Measurements from ENCODE around the gene FAM3A. TPM values are rescaled to one million over a fixed set of nuclear protein-coding genes. Genes with fewer than 3 reads are reported as not detected.

Gene FAM3A
- total and polyA plus RNA-seq, 10 of the 15 experiments (the other 5 are each of a cell fraction or from before 2014, with no cell fraction given), result 0.29 to 21.1 (median 11.4) TPM

GRCh38 chrX:154505734-154506133 is 10.3 kb downstream of the FAM3A start:
- 83% methylated on average over 12 of the region's 12 CpGs for WGBS (ENCODE audit: insufficient coverage, insufficient replicate concordance, low lambda C conversion rate, missing lambda C conversion rate)
- Histone ChIP-seq H2AFZ (ENCODE audit: control insufficient read depth, low read depth, low read length) (no peak overlapping the region), H3K4me1 (ENCODE audit: control insufficient read depth, insufficient read depth, low read length) (no peaks in the 10 kb centered on the region), H3K79me2 (ENCODE audit: control insufficient read depth, insufficient read depth, low read length) (no peaks in the 10 kb centered on the region), H3K27ac (ENCODE audit: control insufficient read depth, insufficient read depth) (no peak overlapping the region), H4K20me1 (ENCODE audit: control insufficient read depth, insufficient read depth) (no peaks in the 10 kb centered on the region), H3K27me3 (replicated peaks in 1 of 2; ENCODE audit: control insufficient read depth in 2 of 2, insufficient read depth in 2 of 2, low read length in 1 of 2) (no peaks in the 10 kb centered on the region), H3K36me3 (ENCODE audit: control insufficient read depth in 2 of 2, insufficient read depth in 2 of 2, low read length in 1 of 2) (no peaks in the 10 kb centered on the region), H3K9me3 (replicated peaks; ENCODE audit: control insufficient read depth, insufficient read depth, low read length) (no peaks in the 10 kb centered on the region; the same call in 2 of the 3 replicates), H3K4me3 (no peak overlapping the region), H3K9ac (ENCODE audit: control insufficient read depth, insufficient read depth, low read length) (no peak overlapping the region), H3K4me2 (ENCODE audit: control insufficient read depth, insufficient read depth) (no peak overlapping the region)
- intact Hi-C loops (cut with micrococcal nuclease; ENCODE audit: unreplicated experiment) (no loop called here), in situ Hi-C loops (cut with MboI) (no loop called here)
- ATAC-seq, result no peak
- TF ChIP-seq CHD1 (IDR thresholded peaks at IDR 0.05; ENCODE audit: low read depth, low read length), result no peak
- no peak for TF ChIP-seq IKZF2 (IDR thresholded peaks at IDR 0.05)
- TF ChIP-seq IKZF1 (conservative IDR thresholded peaks at IDR 0.05), result no peak
- no peak for TF ChIP-seq CBX3 (IDR thresholded peaks at IDR 0.05; ENCODE audit: borderline replicate concordance, low read depth)
- no peak for TF ChIP-seq SMAD5 (IDR thresholded peaks at IDR 0.05; ENCODE audit: low read depth)
- TF ChIP-seq KDM1A (IDR thresholded peaks at IDR 0.05; ENCODE audit: borderline replicate concordance), result no peak
- DNase-seq (ENCODE audit: low read depth, low spot score), result no peak
- CTCF ChIA-PET, result no interaction called here
- FAIRE-seq, result no peak
- RAD21 ChIA-PET (ENCODE audit: unreplicated experiment), result no interaction called here
- SMC1A ChIA-PET (ENCODE audit: uncharacterized antibody, unreplicated experiment), result no interaction called here
- POLR2A ChIA-PET, result no interaction called here
- no TSS peak for BruUV-seq (replicated peaks)

- Histone ChIP-seq H3K27me3 (replicated peaks in 1 of 2; ENCODE audit: control insufficient read depth in 2 of 2, insufficient read depth in 2 of 2, low read length in 1 of 2) (no peaks in the 10 kb centered on the region), H3K4me1 (ENCODE audit: control insufficient read depth, insufficient read depth, low read length) (no peaks in the 10 kb centered on the region; the same call in 1 of the 2 replicates), H3K4me2 (ENCODE audit: control insufficient read depth, insufficient read depth) (no peak overlapping the region), H3K79me2 (ENCODE audit: control insufficient read depth, insufficient read depth, low read length) (no peaks in the 10 kb centered on the region), H3K9ac (ENCODE audit: control insufficient read depth, insufficient read depth, low read length) (no peak overlapping the region), H2AFZ (ENCODE audit: control insufficient read depth, low read depth, low read length) (no peak overlapping the region), H3K4me3 (no peak overlapping the region), H3K36me3 (ENCODE audit: control insufficient read depth in 2 of 2, insufficient read depth in 2 of 2, low read length in 1 of 2) (no peaks in the 10 kb centered on the region), H3K27ac (ENCODE audit: control insufficient read depth, insufficient read depth) (no peak overlapping the region), H3K9me3 (replicated peaks; ENCODE audit: control insufficient read depth, insufficient read depth, low read length) (no peaks in the 10 kb centered on the region; the same call in 2 of the 3 replicates), H4K20me1 (ENCODE audit: control insufficient read depth, insufficient read depth) (no peaks in the 10 kb centered on the region)
- intact Hi-C loops (cut with micrococcal nuclease; ENCODE audit: unreplicated experiment) (no loop called here), in situ Hi-C loops (cut with MboI) (no loop called here)
- 60% methylated on average over 3 of the region's 3 CpGs for WGBS (ENCODE audit: insufficient coverage, insufficient replicate concordance, low lambda C conversion rate, missing lambda C conversion rate)
- ChIA-PET SMC1A (ENCODE audit: uncharacterized antibody, unreplicated experiment) (no interaction called here), POLR2A (interaction anchor here (0.7 to 1.5 kb wide), 2 partner anchors 13 to 980 kb away, joined by 4 read pairs; partner anchors contain the start of gene SLC10A3), CTCF (interaction anchor here (1.1 kb wide), 1 partner anchor 11 kb away, joined by 3 read pairs; no protein-coding TSS in a partner anchor), RAD21 (ENCODE audit: unreplicated experiment) (no interaction called here)
- BruUV-seq (replicated peaks), result no TSS peak
- FAIRE-seq (no peak), DNase-seq (ENCODE audit: low read depth, low spot score) (no peak), ATAC-seq (no peak)
- TF ChIP-seq NR2F1 (conservative IDR thresholded peaks at IDR 0.05) (no peak), EP300 (IDR thresholded peaks at IDR 0.05; ENCODE audit: borderline replicate concordance in 1 of 2, control insufficient read depth in 1 of 2, low read depth in 2 of 2, low read length in 2 of 2) (no peak), CBX3 (IDR thresholded peaks at IDR 0.05; ENCODE audit: borderline replicate concordance, low read depth) (no peak), ZSCAN29 (IDR thresholded peaks at IDR 0.05) (no peak), HDAC6 (IDR thresholded peaks at IDR 0.05; ENCODE audit: unreplicated experiment) (no peak), MTA2 (IDR thresholded peaks at IDR 0.05; ENCODE audit: low read depth) (no peak), RAD51 (IDR thresholded peaks at IDR 0.05) (no peak), SRF (IDR thresholded peaks at IDR 0.05; ENCODE audit: low read depth in 2 of 2, low read length in 2 of 2) (no peak), MAX (IDR thresholded peaks at IDR 0.05; ENCODE audit: low read depth, low read length) (no peak)
These were observed 13.0 kb downstream of the FAM3A start for GRCh38 chrX:154502989-154503388.
